SK-N-SH treated with all-trans-retinoic acid at 6 μM for 48 hours (cell line): ENCODE results near the gene ZBTB38.

Experiments
- ATAC-seq: fragments of 200-7000 bp; cut with Tn5 transposase; 3 replicates; pipeline ENCODE4 v1.9.1; 2020; ENCODE audit warnings: mild to moderate bottlenecking, moderate library complexity
- ARNTL ChIP-seq: fragments of 450-650 bp; formaldehyde crosslinking; IDR thresholded peaks from 2 replicates; pipeline ENCODE4 v1.5.0; 2020; ENCODE audit warnings: low read depth, mild to moderate bottlenecking, moderate library complexity, borderline replicate concordance
- CREB5 ChIP-seq: fragments of 250-450 bp; sonication (Bioruptor Pico); IDR thresholded peaks from 2 replicates; pipeline ENCODE4 v1.5.1; 2020; ENCODE audit warnings: low read depth, mild to moderate bottlenecking, moderate library complexity
- CSDC2 ChIP-seq: fragments of 250-450 bp; sonication (Bioruptor Pico); IDR thresholded peaks from 2 replicates; pipeline ENCODE4 v1.5.0; 2020; ENCODE audit warnings: mild to moderate bottlenecking, moderate library complexity
- CSRNP3 ChIP-seq: fragments of 250-450 bp; sonication (Bioruptor Pico); IDR thresholded peaks from 2 replicates; pipeline ENCODE4 v1.5.1; 2021; ENCODE audit warnings: mild to moderate bottlenecking, moderate library complexity
- ESRRG ChIP-seq: fragments of 250-450 bp; sonication (Bioruptor Pico); IDR thresholded peaks from 2 replicates; pipeline ENCODE4 v1.6.1; 2021; ENCODE audit warnings: mild to moderate bottlenecking
- GLIS3 ChIP-seq: fragments of 250-450 bp; sonication (Bioruptor Pico); IDR thresholded peaks from 2 replicates; pipeline ENCODE4 v1.5.0; 2020; ENCODE audit warnings: mild to moderate bottlenecking, moderate library complexity
- ISL1 ChIP-seq: fragments of 250-450 bp; sonication (Bioruptor Pico); IDR thresholded peaks from 2 replicates; pipeline ENCODE4 v2.1.2; 2022; ENCODE audit warnings: mild to moderate bottlenecking, moderate library complexity
- OSR1 ChIP-seq: fragments of 250-450 bp; sonication (Bioruptor Pico); IDR thresholded peaks from 2 replicates; pipeline ENCODE4 v1.8.0; 2022; ENCODE audit warnings: moderate library complexity, mild to moderate bottlenecking, inconsistent platforms
- PATZ1 ChIP-seq: fragments of 250-450 bp; sonication (Bioruptor Pico); IDR thresholded peaks from 2 replicates; pipeline ENCODE4 v1.8.0; 2020; ENCODE audit warnings: mild to moderate bottlenecking, moderate library complexity, borderline replicate concordance
- POU6F1 ChIP-seq: fragments of 250-450 bp; sonication (Bioruptor Pico); IDR thresholded peaks from 2 replicates; pipeline ENCODE4 v1.8.0; 2021; ENCODE audit warnings: low read depth, mild to moderate bottlenecking, moderate library complexity, borderline replicate concordance
- PPARA ChIP-seq: fragments of 250-450 bp; sonication (Bioruptor Pico); IDR thresholded peaks from 2 replicates; pipeline ENCODE4 v1.5.0; 2020; ENCODE audit warnings: mild to moderate bottlenecking, borderline replicate concordance
- RARB ChIP-seq: fragments of 250-450 bp; sonication (Bioruptor Pico); IDR thresholded peaks from 2 replicates; pipeline ENCODE4 v1.8.0; 2021; ENCODE audit warnings: mild to moderate bottlenecking, moderate library complexity
- SNAI2 ChIP-seq: fragments of 250-450 bp; sonication (Bioruptor Pico); IDR thresholded peaks from 2 replicates; pipeline ENCODE4 v1.5.0; 2020; ENCODE audit warnings: mild to moderate bottlenecking, moderate library complexity
- TCF4 ChIP-seq: fragments of 250-450 bp; sonication (Bioruptor Pico); IDR thresholded peaks from 2 replicates; pipeline ENCODE4 v1.8.0; 2021; ENCODE audit warnings: mild to moderate bottlenecking, moderate library complexity, borderline replicate concordance
- TOX ChIP-seq: fragments of 250-450 bp; sonication (Bioruptor Pico); IDR thresholded peaks from 2 replicates; pipeline ENCODE4 v1.8.0; 2021; ENCODE audit warnings: mild to moderate bottlenecking, moderate library complexity, borderline replicate concordance
- ZC3H10 ChIP-seq: fragments of 250-450 bp; sonication (Bioruptor Pico); IDR thresholded peaks from 2 replicates; pipeline ENCODE4 v1.5.1; 2021; ENCODE audit warnings: mild to moderate bottlenecking, moderate library complexity
- ZFP3 ChIP-seq: fragments of 250-450 bp; sonication (Bioruptor Pico); IDR thresholded peaks from 2 replicates; pipeline ENCODE4 v1.5.0; 2020; ENCODE audit warnings: mild to moderate bottlenecking, moderate library complexity
- ZFP30 ChIP-seq: fragments of 450-650 bp; formaldehyde crosslinking; IDR thresholded peaks from 2 replicates; pipeline ENCODE4 v1.5.0; 2022; ENCODE audit warnings: mild to moderate bottlenecking, moderate library complexity
- ZNF565 ChIP-seq: fragments of 450-650 bp; formaldehyde crosslinking; conservative IDR thresholded peaks from 2 replicates; pipeline ENCODE4 v1.5.0; 2020; ENCODE audit warnings: low read depth, mild to moderate bottlenecking, moderate library complexity
- ZNF70 ChIP-seq: fragments of 450-650 bp; formaldehyde crosslinking; IDR thresholded peaks from 2 replicates; pipeline ENCODE4 v1.5.0; 2020; ENCODE audit warnings: mild to moderate bottlenecking, moderate library complexity
- ZNF8 ChIP-seq: fragments of 450-650 bp; formaldehyde crosslinking; IDR thresholded peaks from 2 replicates; pipeline ENCODE4 v1.5.0; 2020; ENCODE audit warnings: mild to moderate bottlenecking, moderate library complexity
- TF ChIP-seq, protein P1 (sequence below): fragments of 250-450 bp; sonication (Bioruptor Pico); IDR thresholded peaks from 2 replicates; pipeline ENCODE4 v1.5.0; 2020; ENCODE audit warnings: mild to moderate bottlenecking, moderate library complexity

Gene ZBTB38

GRCh38 chr3:141407825-141408224 lies 39.5 kb downstream of the ZBTB38 start:
- TF ChIP-seq ARNTL (CRISPR knock-in tag) (no peak), ZFP30 (CRISPR knock-in tag) (no peak)

DNA sequence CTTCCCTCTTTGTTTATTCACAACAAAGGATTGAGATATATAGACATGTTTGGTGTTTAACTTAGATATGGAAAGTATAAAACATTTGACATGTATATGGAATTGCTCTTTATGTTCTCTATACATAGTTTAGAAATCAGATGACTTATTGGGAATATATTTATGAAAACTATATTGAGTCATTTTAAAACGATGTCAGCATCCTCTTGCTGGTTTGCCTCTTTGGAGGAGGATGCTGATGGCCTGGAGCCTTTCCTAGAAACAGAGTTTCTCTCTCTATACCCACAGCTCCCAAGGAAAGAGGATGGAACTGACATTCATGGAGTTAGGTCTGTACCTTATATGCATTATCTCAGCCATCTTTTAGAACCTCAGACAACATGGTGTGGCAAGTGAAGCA lies 40.3 kb downstream of the ZBTB38 start:
- ATAC-seq: no peak
- no peak for TF ChIP-seq ZNF70 (CRISPR knock-in tag)
- no peak for TF ChIP-seq ZNF565 (CRISPR knock-in tag)
- no peak for TF ChIP-seq ZFP30 (CRISPR knock-in tag)
- no peak for TF ChIP-seq ESRRG (CRISPR knock-in tag)
- TF ChIP-seq ISL1 (CRISPR knock-in tag): no peak
- TF ChIP-seq TOX: no peak
- no peak for TF ChIP-seq ZFP3 (CRISPR knock-in tag)
- TF ChIP-seq TCF4: no peak
- no peak for TF ChIP-seq PPARA (CRISPR knock-in tag)
- TF ChIP-seq POU6F1: no peak
- TF ChIP-seq CREB5 (CRISPR knock-in tag): no peak
- no peak for TF ChIP-seq GLIS3 (CRISPR knock-in tag)

More at GRCh38 chr3:141407825-141408224, 39.5 kb downstream of the ZBTB38 start:
- ATAC-seq: no peak

- TF ChIP-seq CSDC2 (no peak), PPARA (CRISPR knock-in tag) (no peak), ZFP30 (CRISPR knock-in tag) (no peak)
- ATAC-seq: no peak
These were observed 41.6 kb downstream of the ZBTB38 start for GRCh38 chr3:141409940-141410241.

- no peak for ATAC-seq
- TF ChIP-seq ZNF8: no peak
- TF ChIP-seq GLIS3 (CRISPR knock-in tag): no peak
- no peak for TF ChIP-seq SNAI2
- TF ChIP-seq CSDC2: no peak
- TF ChIP-seq ISL1 (CRISPR knock-in tag): peak; percentile 24; the same call in 1 of the 2 replicates
- no peak for TF ChIP-seq ESRRG (CRISPR knock-in tag)
- no peak for TF ChIP-seq ZFP3 (CRISPR knock-in tag)
- no peak for TF ChIP-seq PATZ1 (CRISPR knock-in tag)
- no peak for TF ChIP-seq PPARA (CRISPR knock-in tag)
These were observed 42.1 kb downstream of the ZBTB38 start for GRCh38 chr3:141410408-141410807.

DNA sequence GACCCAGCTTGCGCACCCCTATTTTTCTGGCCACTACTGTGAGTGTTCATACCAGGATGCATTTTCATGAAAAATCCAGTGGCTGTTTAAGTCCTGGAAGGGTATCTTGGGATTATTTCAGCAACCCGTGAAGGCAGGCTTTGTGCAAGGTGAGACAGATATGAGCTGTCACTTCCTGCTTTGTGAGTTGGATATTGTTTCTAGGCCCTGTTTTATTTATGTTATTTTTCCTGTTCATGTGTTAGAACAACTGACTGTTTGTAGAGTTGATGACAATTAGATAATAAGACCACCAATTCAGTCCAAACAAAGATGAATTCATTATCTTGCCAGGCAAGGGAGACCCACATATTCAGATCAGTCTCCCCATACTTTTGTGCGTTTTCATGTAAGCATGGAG lies 42.5 kb downstream of the ZBTB38 start:
- ATAC-seq: no peak
- TF ChIP-seq TCF4: no peak
- TF ChIP-seq PPARA (CRISPR knock-in tag): no peak
- no peak for TF ChIP-seq ZNF8
- TF ChIP-seq POU6F1: no peak
- no peak for TF ChIP-seq RARB
- TF ChIP-seq OSR1 (CRISPR knock-in tag): no peak
- TF ChIP-seq TOX: no peak
- TF ChIP-seq, protein P1, sequence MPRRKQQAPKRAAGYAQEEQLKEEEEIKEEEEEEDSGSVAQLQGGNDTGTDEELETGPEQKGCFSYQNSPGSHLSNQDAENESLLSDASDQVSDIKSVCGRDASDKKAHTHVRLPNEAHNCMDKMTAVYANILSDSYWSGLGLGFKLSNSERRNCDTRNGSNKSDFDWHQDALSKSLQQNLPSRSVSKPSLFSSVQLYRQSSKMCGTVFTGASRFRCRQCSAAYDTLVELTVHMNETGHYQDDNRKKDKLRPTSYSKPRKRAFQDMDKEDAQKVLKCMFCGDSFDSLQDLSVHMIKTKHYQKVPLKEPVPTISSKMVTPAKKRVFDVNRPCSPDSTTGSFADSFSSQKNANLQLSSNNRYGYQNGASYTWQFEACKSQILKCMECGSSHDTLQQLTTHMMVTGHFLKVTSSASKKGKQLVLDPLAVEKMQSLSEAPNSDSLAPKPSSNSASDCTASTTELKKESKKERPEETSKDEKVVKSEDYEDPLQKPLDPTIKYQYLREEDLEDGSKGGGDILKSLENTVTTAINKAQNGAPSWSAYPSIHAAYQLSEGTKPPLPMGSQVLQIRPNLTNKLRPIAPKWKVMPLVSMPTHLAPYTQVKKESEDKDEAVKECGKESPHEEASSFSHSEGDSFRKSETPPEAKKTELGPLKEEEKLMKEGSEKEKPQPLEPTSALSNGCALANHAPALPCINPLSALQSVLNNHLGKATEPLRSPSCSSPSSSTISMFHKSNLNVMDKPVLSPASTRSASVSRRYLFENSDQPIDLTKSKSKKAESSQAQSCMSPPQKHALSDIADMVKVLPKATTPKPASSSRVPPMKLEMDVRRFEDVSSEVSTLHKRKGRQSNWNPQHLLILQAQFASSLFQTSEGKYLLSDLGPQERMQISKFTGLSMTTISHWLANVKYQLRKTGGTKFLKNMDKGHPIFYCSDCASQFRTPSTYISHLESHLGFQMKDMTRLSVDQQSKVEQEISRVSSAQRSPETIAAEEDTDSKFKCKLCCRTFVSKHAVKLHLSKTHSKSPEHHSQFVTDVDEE: no peak
- TF ChIP-seq PATZ1 (CRISPR knock-in tag): no peak
- no peak for TF ChIP-seq ZC3H10 (CRISPR knock-in tag)
- no peak for TF ChIP-seq ZFP30 (CRISPR knock-in tag)
- TF ChIP-seq CSRNP3 (CRISPR knock-in tag): no peak
- no peak for TF ChIP-seq CSDC2
